OCI-LY7 (cell line): Measurements from ENCODE around the gene FBLL1.

Experiments
- EZH2phosphoT487 ChIP-seq: fragments of 200-600 bp; sonication (generic); IDR thresholded peaks from 2 replicates; pipeline ENCODE4 v1.6.1; 2018; ENCODE audit warnings: low read depth, borderline replicate concordance, mild to moderate bottlenecking, mixed run types, antibody characterized with exemption, low read length, moderate library complexity, mixed read lengths
- TF ChIP-seq, protein P1 (sequence below): fragments of 200-600 bp; sonication (generic); conservative IDR thresholded peaks from 2 replicates; pipeline ENCODE4 v1.5.1; 2014; ENCODE audit warnings: mild to moderate bottlenecking, antibody characterized with exemption, low read length, moderate library complexity, mixed read lengths

DNA sequence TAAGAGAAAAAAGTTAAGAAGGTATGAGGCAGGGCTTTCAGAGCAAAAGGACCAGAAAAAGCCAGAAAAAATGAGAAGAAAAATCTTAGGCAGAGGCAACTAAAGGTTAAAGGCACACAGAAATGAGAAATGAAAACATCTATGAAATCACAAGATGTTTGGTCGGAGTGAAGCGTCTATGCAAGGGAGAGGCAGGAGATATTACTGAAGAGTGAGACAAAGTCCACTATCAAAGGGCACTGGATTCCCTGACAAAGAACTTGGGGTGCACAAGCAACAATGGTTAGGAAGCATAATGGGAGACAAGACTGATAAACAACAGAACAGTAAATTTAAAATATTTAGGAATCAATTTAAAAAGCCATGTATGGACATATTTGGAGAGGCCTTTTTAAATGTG lies 33.2 kb downstream of the FBLL1 start:
- TF ChIP-seq, protein P1, sequence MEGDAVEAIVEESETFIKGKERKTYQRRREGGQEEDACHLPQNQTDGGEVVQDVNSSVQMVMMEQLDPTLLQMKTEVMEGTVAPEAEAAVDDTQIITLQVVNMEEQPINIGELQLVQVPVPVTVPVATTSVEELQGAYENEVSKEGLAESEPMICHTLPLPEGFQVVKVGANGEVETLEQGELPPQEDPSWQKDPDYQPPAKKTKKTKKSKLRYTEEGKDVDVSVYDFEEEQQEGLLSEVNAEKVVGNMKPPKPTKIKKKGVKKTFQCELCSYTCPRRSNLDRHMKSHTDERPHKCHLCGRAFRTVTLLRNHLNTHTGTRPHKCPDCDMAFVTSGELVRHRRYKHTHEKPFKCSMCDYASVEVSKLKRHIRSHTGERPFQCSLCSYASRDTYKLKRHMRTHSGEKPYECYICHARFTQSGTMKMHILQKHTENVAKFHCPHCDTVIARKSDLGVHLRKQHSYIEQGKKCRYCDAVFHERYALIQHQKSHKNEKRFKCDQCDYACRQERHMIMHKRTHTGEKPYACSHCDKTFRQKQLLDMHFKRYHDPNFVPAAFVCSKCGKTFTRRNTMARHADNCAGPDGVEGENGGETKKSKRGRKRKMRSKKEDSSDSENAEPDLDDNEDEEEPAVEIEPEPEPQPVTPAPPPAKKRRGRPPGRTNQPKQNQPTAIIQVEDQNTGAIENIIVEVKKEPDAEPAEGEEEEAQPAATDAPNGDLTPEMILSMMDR: no peak
- no peak for TF ChIP-seq EZH2phosphoT487
